ENCODE measurements around the gene GPATCH8. TPM values are rescaled to one million over a fixed set of nuclear protein-coding genes. Genes with fewer than 3 reads are reported as not detected.
"Not testable (repeated sequence)": the region's sequence is repeated elsewhere in the genome, so short reads cannot be mapped to it uniquely, and the experiment has no call there.

Gene GPATCH8
- total RNA-seq, 1 experiment from 2014 or later: 40.8 TPM

- no peaks in the 10 kb centered on the region for H3K27me3 Mint-ChIP-seq (ENCODE audit: insufficient read depth, unreplicated experiment)
- CTCF ChIA-PET: no interaction called here
- POLR2A ChIA-PET: no interaction called here
- intact Hi-C loops (cut with micrococcal nuclease): no loop called here
- no peak for DNase-seq (ENCODE audit: unreplicated experiment)
- no peak overlapping the region for H3K27ac Mint-ChIP-seq (ENCODE audit: low read depth, unreplicated experiment)
- peaks cover 49% of the 10 kb centered on the region for H3K36me3 Mint-ChIP-seq (ENCODE audit: insufficient read depth, unreplicated experiment)
- BruUV-seq (replicated peaks): no TSS peak
- no peak overlapping the region for H3K4me3 Mint-ChIP-seq (ENCODE audit: unreplicated experiment)
- H3K4me1 Mint-ChIP-seq (ENCODE audit: insufficient read depth, unreplicated experiment): no peaks in the 10 kb centered on the region
- TF ChIP-seq CTCF (IDR thresholded peaks at IDR 0.05; ENCODE audit: unreplicated experiment): no peak
- no peaks in the 10 kb centered on the region for H3K9me3 Mint-ChIP-seq (ENCODE audit: unreplicated experiment)
Observed at GRCh38 chr17:44394833-44395232, 108.4 kb downstream of the GPATCH8 start.

GRCh38 chr17:44394112-44394511, 109.1 kb downstream of the GPATCH8 start:
- DNase-seq (ENCODE audit: unreplicated experiment); H3K27me3 Mint-ChIP-seq (ENCODE audit: insufficient read depth, unreplicated experiment); H3K4me1 Mint-ChIP-seq (ENCODE audit: insufficient read depth, unreplicated experiment); intact Hi-C loops (cut with micrococcal nuclease); H3K27ac Mint-ChIP-seq (ENCODE audit: low read depth, unreplicated experiment); H3K9me3 Mint-ChIP-seq (ENCODE audit: unreplicated experiment); BruUV-seq (replicated peaks); H3K4me3 Mint-ChIP-seq (ENCODE audit: unreplicated experiment): not testable (repeated sequence)
- ChIA-PET CTCF (interaction anchor here (0.6 kb wide), 2 partner anchors 50 to 129 kb away, joined by 3 read pairs; no protein-coding TSS in a partner anchor), POLR2A (interaction anchor here (0.6 kb wide), 1 partner anchor 280 kb away, joined by 3 read pairs; no protein-coding TSS in a partner anchor)
- peaks cover 41% of the 10 kb centered on the region for H3K36me3 Mint-ChIP-seq (ENCODE audit: insufficient read depth, unreplicated experiment)

GRCh38 chr17:44390250-44390870, 112.8 kb downstream of the GPATCH8 start:
- ChIA-PET CTCF (interaction anchor here (1.2 to 2.1 kb wide), 2 partner anchors 10 to 16 kb away, joined by 3 to 7 read pairs; no protein-coding TSS in a partner anchor), POLR2A (interaction anchor here (1.3 kb wide), 1 partner anchor 33 kb away, joined by 5 read pairs; no protein-coding TSS in a partner anchor)
- no TSS peak for BruUV-seq (replicated peaks)
- DNase-seq (ENCODE audit: unreplicated experiment): no peak
- TF ChIP-seq CTCF (IDR thresholded peaks at IDR 0.05; ENCODE audit: unreplicated experiment): no peak
- Mint-ChIP-seq H3K36me3 (ENCODE audit: insufficient read depth, unreplicated experiment) (peaks cover 8% of the 10 kb centered on the region), H3K9me3 (ENCODE audit: unreplicated experiment) (no peaks in the 10 kb centered on the region), H3K4me3 (ENCODE audit: unreplicated experiment) (no peak overlapping the region), H3K27me3 (ENCODE audit: insufficient read depth, unreplicated experiment) (no peaks in the 10 kb centered on the region), H3K27ac (ENCODE audit: low read depth, unreplicated experiment) (peak overlapping the region; percentile 43), H3K4me1 (ENCODE audit: insufficient read depth, unreplicated experiment) (no peaks in the 10 kb centered on the region)
- intact Hi-C loops (cut with micrococcal nuclease): no loop called here

DNA sequence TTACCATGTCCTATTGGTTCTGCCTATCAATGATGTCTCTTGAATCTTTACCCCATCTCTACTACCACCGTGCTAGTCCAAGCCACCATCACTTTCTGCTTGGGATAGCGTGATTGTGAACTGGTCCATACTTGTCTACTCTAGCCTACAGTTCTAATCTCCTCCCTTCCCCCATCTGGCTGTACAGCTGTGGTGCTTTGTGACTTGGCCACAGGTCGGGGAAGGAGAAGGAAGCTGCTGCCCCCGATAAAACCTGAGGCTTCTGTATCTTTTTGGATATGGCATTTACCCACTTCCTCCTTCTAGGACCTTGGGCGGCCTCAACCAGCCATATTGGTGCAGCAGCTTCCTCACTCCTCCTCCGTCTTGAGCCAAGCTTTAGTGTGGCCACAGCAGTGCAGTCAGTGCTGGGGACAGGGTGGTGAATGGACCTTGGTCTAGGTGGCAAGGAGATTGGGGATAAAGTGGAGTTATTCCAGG, 113.4 kb downstream of the GPATCH8 start:
- no peaks in the 10 kb centered on the region for H3K27me3 Mint-ChIP-seq (ENCODE audit: insufficient read depth, unreplicated experiment)
- intact Hi-C loops (cut with micrococcal nuclease): no loop called here
- H3K36me3 Mint-ChIP-seq (ENCODE audit: insufficient read depth, unreplicated experiment): peaks cover 8% of the 10 kb centered on the region
- no peaks in the 10 kb centered on the region for H3K4me1 Mint-ChIP-seq (ENCODE audit: insufficient read depth, unreplicated experiment)
- H3K9me3 Mint-ChIP-seq (ENCODE audit: unreplicated experiment): no peaks in the 10 kb centered on the region
- no peak overlapping the region for H3K27ac Mint-ChIP-seq (ENCODE audit: low read depth, unreplicated experiment)
- no peak for TF ChIP-seq CTCF (IDR thresholded peaks at IDR 0.05; ENCODE audit: unreplicated experiment)
- no TSS peak for BruUV-seq (replicated peaks)
- ChIA-PET POLR2A (interaction anchor here (1.3 kb wide), 1 partner anchor 32 kb away, joined by 5 read pairs; no protein-coding TSS in a partner anchor), CTCF (interaction anchor here (0.6 to 1.2 kb wide), 2 partner anchors 17 to 22 kb away, joined by 3 read pairs; no protein-coding TSS in a partner anchor)
- no peak for DNase-seq (ENCODE audit: unreplicated experiment)
- no peak overlapping the region for H3K4me3 Mint-ChIP-seq (ENCODE audit: unreplicated experiment)
